GM10248 (cell line): ENCODE data around the gene PLAC1.

ENCODE experiments used
- CTCF ChIA-PET: fragments of 300-600 bp; sonication (Branson Sonifier 250); formaldehyde crosslinking; extraction: SDS; loops from one replicate; lab custom pipeline; 2021; ENCODE audit warnings: antibody characterized with exemption; lab: Yijun Ruan, JAX
- POLR2A ChIA-PET: fragments of 350-650 bp; sonication (Branson Sonifier 250); formaldehyde crosslinking; extraction: SDS; loops from one replicate; lab custom pipeline; 2020; ENCODE audit warnings: antibody characterized with exemption; lab: Yijun Ruan, JAX
- DNase-seq: peaks from one replicate; pipeline ENCODE4 v3.0.0; 2012; ENCODE audit errors: extremely low spot score
- CTCF ChIP-seq: IDR thresholded peaks from 2 replicates; pipeline ENCODE4 v1.5.1; 2012; ENCODE audit warnings: mild to moderate bottlenecking, low read depth; ENCODE audit errors: extremely low read depth, missing control alignments, control extremely low read depth

The PLAC1 gene

DNA sequence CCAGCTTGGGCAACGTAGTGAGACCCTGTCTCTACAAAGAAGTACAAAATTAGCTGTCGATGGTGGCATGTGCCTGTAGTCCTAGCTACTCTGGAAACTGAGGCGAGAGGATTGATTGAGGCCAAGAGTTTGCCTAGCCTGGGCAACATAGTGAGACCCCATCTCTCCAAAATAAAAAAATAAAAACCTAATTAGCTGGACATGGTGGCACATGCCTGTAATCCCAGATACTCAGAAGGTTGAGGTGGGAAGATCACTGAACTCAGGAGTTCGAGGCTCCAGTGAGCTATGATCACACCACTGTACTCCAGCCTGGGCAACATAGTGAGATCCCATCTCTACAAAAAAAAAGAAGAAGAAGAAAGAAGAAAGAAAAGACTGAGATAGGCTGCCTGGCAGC is 17.4 kb downstream of the PLAC1 start:
- no peak for DNase-seq
- TF ChIP-seq CTCF = no peak
- ChIA-PET CTCF (interaction anchor here (1.6 kb wide), 1 partner anchor 17 kb away, joined by 4 read pairs; no protein-coding TSS in a partner anchor), POLR2A (no interaction called here)

- ChIA-PET POLR2A (no interaction called here), CTCF (no interaction called here)
- no peak for TF ChIP-seq CTCF
- no peak for DNase-seq
Measured at GRCh38 chrX:134636851-134637250, 21.4 kb downstream of the PLAC1 start.

DNA sequence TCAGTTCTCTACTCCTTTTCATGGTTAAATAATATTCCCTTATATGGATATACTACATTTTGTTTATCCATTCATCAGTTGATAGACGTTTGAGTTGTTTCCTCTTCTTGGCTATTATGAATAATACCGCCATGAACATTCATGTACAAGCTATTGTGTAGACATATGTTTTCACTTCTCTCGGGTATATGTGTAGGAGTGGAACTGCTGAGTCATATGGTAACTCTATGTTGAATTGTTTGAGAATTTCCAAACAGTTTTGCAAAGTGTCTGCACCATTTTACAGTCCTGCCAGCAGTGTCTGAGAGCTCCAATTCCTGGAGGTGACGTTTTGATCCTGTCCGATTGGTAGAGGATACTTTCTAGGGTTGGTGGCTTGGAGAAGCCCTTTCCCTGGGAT is 23.6 kb downstream of the PLAC1 start:
- DNase-seq = no peak
- ChIA-PET CTCF (interaction anchor here (0.9 kb wide), 1 partner anchor 11 kb away, joined by 3 read pairs; no protein-coding TSS in a partner anchor), POLR2A (no interaction called here)
- no peak for TF ChIP-seq CTCF

DNA sequence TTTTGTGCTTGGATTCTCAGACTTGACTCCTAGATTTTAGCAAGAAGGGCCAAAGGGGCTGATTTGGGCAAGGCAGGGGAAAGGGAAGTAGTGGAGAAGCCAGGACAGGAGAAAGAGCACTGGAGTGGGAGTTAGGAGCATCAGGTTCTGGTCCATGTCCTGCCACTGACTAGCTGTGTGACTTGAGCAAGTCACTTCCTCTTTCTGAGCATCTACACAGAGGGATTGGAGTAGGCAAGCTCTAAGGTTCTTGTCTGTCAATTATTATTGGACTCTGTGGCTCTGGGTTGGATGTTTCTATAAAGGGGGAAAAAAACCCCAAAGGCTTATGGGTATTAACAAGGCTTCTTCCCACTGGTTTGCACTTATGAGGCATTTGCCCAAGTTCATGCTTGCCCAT is 24.4 kb downstream of the PLAC1 start:
- DNase-seq = no peak
- no peak for TF ChIP-seq CTCF
- CTCF ChIA-PET = interaction anchor here (0.9 kb wide), 1 partner anchor 12 kb away, joined by 3 read pairs; no protein-coding TSS in a partner anchor
- POLR2A ChIA-PET = no interaction called here

GRCh38 chrX:134633394-134633793 is 24.9 kb downstream of the PLAC1 start:
- ChIA-PET CTCF (no interaction called here), POLR2A (no interaction called here)
- no peak for DNase-seq
- no peak for TF ChIP-seq CTCF

DNA sequence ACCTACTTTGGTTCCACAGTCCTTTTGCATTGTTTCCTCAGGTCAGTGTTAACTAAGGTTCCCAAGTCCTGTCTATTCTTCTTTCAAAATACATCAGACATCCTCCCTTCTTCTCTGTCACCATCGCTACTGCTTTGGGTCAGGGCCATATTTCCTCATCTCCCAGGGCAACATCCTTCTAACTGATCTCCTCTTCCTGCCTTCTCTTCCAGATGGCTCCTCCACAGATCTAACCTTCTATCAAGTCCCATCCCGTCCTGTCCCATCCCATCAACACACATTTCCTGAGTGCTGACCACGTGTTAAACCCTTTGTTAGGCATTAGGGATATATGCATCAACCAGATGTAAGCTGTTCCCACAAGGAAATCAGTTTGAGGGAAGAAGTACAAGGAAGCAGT is 25.9 kb downstream of the PLAC1 start:
- no peak for DNase-seq
- TF ChIP-seq CTCF = no peak
- CTCF ChIA-PET = interaction anchor here (1.1 kb wide), 1 partner anchor 10 kb away, joined by 3 read pairs; no protein-coding TSS in a partner anchor
- POLR2A ChIA-PET = no interaction called here
